G401.6 (cell line): ENCODE measurements around the gene OR1J1.

Source experiments
- FAIRE-seq: peaks from 2 replicates; lab custom pipeline; 2012; peaks lifted over from hg19 to GRCh38; lab: Jason Lieb, UNC

Gene OR1J1

DNA sequence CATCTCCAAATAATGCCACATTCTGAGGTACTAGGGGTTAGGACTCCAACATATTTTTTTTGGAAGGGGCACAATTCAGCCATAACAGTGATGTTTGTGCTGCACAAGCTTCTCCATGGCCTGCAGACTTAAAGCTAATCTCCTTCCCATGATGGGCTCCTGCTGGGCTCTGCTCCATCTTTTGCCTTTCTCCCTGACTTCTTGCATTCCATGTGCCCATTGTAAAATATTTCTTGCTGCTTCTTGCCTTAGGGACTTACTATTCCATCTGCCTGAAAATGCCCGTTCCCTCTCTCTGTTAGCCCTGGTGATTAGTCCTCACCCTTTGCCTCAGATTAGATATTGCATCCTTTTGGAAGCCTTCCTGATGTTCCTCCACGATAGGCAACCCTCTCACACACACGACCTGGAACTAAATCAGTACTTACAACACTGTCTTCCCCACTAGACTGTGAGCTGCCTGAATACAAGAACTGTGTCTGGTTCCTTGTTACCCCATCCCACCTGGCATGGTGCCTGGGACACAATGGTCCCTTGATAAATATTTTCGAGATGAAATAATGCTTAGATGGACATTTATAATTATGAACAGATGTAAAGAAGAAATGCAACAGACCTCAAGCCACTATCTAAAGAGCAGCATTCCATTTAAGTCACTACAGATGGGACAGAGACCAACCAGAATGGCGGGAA lies 33.5 kb downstream of the OR1J1 start:
- FAIRE-seq: no peak

DNA sequence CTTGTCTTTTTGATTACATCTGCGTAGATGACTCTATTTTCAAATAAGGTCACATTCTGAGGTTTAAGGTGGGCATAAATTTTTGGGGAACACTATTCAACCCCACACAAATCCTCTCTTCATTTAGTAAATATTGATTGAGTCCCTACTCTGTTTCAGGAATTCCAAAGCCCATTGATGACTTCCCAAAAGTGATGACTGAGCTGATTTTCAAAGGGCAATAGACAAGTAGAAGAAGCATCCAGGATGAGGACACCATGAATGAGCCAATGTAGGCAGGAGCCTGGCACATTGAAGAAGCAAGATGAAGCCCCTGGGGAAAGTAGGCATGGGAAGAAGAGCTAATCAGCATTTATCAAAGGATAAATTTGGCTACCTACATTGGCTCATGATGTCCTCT lies 35.2 kb downstream of the OR1J1 start:
- FAIRE-seq: no peak
